Measurements from ENCODE around the gene BCAS1.

The BCAS1 gene

DNA sequence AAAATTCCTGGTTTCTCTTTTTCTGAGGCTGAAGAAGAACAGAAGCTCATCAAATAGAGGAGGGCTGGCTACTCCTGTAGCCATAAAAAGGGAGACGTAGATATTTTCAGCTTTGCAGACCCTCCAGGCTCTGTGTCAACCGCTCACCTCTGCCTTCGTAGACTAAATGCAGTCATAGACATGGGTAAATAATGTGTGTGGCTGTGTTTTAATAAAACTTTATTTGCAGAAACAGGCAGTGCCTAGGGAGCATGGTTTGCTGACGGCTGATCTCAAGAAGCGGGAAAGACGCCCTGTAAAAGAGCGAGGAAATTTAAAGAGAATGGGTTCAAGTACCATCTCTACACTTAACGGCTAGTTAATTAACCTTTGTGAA lies 171.8 kb downstream of the BCAS1 start:
- no peak for DNase-seq

DNA sequence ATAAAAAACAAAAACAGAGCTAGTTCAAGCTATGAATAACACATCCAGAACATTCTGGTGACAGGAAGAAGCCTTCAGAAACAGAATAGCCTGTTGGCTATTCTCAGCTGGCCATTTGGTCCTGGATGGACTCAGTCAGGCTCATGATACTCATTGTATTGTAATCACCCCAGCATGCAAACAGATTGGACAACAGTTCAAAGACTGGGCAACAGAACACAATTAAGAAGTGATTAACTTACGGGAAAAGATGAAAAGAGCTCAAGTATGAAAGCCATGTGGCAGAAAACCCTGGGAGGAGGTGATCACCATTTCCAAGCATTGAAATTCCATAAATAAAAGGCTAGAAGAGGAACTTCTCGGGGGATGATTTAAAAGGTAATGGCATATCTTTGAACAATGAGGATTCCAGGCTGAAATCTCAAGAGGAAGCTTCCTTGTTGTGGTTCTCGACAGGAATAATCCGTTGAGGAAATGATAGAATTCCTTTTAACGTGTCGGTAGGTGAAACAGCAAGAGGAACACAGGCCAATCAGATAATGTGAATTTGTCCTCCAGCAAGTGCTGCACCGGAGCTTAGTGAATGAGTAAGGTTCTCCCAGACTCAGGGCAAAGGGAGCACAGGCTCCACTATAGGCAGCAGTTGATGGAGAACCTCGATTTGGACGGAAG lies 172.4 kb downstream of the BCAS1 start:
- no peak for DNase-seq

GRCh38 chr20:53896647-53897046 lies 173.7 kb downstream of the BCAS1 start:
- no peak for DNase-seq

DNA sequence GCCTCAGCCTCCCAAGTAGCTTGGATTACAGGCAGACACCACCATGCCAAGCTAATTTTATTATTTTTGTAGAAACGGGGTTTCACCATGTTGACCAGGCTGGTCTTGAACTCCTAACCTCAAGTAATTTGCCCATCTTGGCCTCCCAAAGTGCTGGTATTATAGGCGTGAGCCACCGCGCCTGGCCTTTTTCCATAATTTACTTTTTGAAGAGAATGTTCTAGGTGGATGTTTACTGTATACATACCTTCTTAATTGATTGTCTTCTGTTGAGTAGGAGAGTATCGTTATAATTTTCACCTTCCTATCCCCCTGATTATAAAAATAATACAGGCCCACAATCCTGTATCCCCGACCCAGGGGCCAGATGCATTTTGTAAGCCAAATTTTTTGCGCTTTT lies 174.4 kb downstream of the BCAS1 start:
- no peak for DNase-seq

GRCh38 chr20:53895385-53895755 lies 175.0 kb downstream of the BCAS1 start:
- DNase-seq, result no peak

- DNase-seq, result no peak
These were observed 175.5 kb downstream of the BCAS1 start for GRCh38 chr20:53894707-53895384.

Measured in DMS153 (cell line).